Hepatocyte (in vitro differentiated cells): ENCODE results near the gene CDK6.

ENCODE experiments used
- EZH2 ChIP-seq: fragments of 200-600 bp; sonication (generic); IDR thresholded peaks from 2 replicates; pipeline ENCODE4 v1.6.1; 2016; ENCODE audit warnings: antibody characterized with exemption, mild to moderate bottlenecking, borderline replicate concordance
- TF ChIP-seq, protein P1 (sequence below): fragments of 200-600 bp; sonication (generic); IDR thresholded peaks from 2 replicates; pipeline ENCODE4 v1.5.1; 2016; ENCODE audit warnings: antibody characterized with exemption, mild to moderate bottlenecking; ENCODE audit not compliant: poor library complexity

DNA sequence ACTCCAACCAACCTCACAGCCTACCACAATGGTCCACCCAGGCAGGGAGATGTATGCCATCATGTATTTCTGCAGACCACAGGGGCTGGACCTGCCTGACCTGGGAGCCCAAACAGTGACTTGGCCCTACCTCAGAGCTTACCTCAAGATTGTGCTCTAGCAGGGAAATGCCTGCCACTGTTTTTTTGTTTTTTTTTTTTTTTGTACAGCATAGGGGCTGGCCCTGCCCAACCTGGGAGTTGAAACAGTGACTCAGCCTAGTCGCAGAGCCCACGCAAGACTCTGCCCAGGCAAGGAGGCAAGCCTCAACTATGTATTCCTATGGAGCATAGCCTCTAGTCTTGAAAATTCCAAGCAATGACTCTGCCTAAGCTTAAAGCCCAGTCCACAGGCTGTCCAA, 39.3 kb upstream of the CDK6 start:
- TF ChIP-seq, protein P1, sequence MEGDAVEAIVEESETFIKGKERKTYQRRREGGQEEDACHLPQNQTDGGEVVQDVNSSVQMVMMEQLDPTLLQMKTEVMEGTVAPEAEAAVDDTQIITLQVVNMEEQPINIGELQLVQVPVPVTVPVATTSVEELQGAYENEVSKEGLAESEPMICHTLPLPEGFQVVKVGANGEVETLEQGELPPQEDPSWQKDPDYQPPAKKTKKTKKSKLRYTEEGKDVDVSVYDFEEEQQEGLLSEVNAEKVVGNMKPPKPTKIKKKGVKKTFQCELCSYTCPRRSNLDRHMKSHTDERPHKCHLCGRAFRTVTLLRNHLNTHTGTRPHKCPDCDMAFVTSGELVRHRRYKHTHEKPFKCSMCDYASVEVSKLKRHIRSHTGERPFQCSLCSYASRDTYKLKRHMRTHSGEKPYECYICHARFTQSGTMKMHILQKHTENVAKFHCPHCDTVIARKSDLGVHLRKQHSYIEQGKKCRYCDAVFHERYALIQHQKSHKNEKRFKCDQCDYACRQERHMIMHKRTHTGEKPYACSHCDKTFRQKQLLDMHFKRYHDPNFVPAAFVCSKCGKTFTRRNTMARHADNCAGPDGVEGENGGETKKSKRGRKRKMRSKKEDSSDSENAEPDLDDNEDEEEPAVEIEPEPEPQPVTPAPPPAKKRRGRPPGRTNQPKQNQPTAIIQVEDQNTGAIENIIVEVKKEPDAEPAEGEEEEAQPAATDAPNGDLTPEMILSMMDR, result no peak
- no peak for TF ChIP-seq EZH2
